Stimulated activated memory B cell treated with anti-CD40 and anti-IgM and Interleukin-4, amounts not matched to agents 10 μg/mL and 1 μg/mL and 100 μg/mL, for 72 hours (primary cell): Measurements from ENCODE around the gene UNC5C.

Experiments used
- ATAC-seq: fragments of 150-1000 bp; cut with Tn5 transposase; 2 replicates; pipeline ENCODE4 v1.10.0; 2021
- H3K27ac Mint-ChIP-seq: one replicate; pipeline ENCODE4 v1.8.0; 2022; ENCODE audit warnings: mild to moderate bottlenecking, mixed read lengths
- H3K27me3 Mint-ChIP-seq: one replicate; pipeline ENCODE4 v1.8.0; 2022; ENCODE audit warnings: mixed read lengths
- H3K36me3 Mint-ChIP-seq: one replicate; pipeline ENCODE4 v1.8.0; 2022; ENCODE audit warnings: mixed read lengths
- H3K4me1 Mint-ChIP-seq: one replicate; pipeline ENCODE4 v1.8.0; 2022; ENCODE audit warnings: mixed read lengths
- H3K4me3 Mint-ChIP-seq: one replicate; pipeline ENCODE4 v1.8.0; 2022; ENCODE audit warnings: mild to moderate bottlenecking, moderate library complexity, mixed read lengths
- H3K9me3 Mint-ChIP-seq: one replicate; pipeline ENCODE4 v1.8.0; 2022; ENCODE audit warnings: mixed read lengths

Gene UNC5C

GRCh38 chr4:95288552-95288951 lies 260.2 kb downstream of the UNC5C start:
- Mint-ChIP-seq H3K27me3 (no peaks in the 10 kb centered on the region), H3K27ac (no peak overlapping the region), H3K36me3 (no peaks in the 10 kb centered on the region), H3K9me3 (no peaks in the 10 kb centered on the region), H3K4me1 (no peaks in the 10 kb centered on the region), H3K4me3 (no peak overlapping the region)
- ATAC-seq = no peak

- H3K4me1 Mint-ChIP-seq = no peaks in the 10 kb centered on the region
- peaks cover 3% of the 10 kb centered on the region for H3K9me3 Mint-ChIP-seq
- H3K36me3 Mint-ChIP-seq = no peaks in the 10 kb centered on the region
- H3K27ac Mint-ChIP-seq = no peak overlapping the region
- no peak for ATAC-seq
- H3K27me3 Mint-ChIP-seq = no peaks in the 10 kb centered on the region
- no peak overlapping the region for H3K4me3 Mint-ChIP-seq
These were observed 263.0 kb downstream of the UNC5C start for GRCh38 chr4:95285797-95286196.

- H3K4me3 Mint-ChIP-seq = no peak overlapping the region
- peaks cover 3% of the 10 kb centered on the region for H3K9me3 Mint-ChIP-seq
- H3K36me3 Mint-ChIP-seq = no peaks in the 10 kb centered on the region
- no peaks in the 10 kb centered on the region for H3K27me3 Mint-ChIP-seq
- no peaks in the 10 kb centered on the region for H3K4me1 Mint-ChIP-seq
- H3K27ac Mint-ChIP-seq = no peak overlapping the region
- no peak for ATAC-seq
These were observed 264.1 kb downstream of the UNC5C start for GRCh38 chr4:95284655-95285054.

- no peaks in the 10 kb centered on the region for H3K4me1 Mint-ChIP-seq
- H3K9me3 Mint-ChIP-seq = peaks cover 3% of the 10 kb centered on the region
- H3K36me3 Mint-ChIP-seq = no peaks in the 10 kb centered on the region
- no peaks in the 10 kb centered on the region for H3K27me3 Mint-ChIP-seq
- no peak overlapping the region for H3K27ac Mint-ChIP-seq
- no peak for ATAC-seq
- no peak overlapping the region for H3K4me3 Mint-ChIP-seq
These were observed 265.5 kb downstream of the UNC5C start for GRCh38 chr4:95283320-95283719.

- no peak overlapping the region for H3K27ac Mint-ChIP-seq
- no peaks in the 10 kb centered on the region for H3K36me3 Mint-ChIP-seq
- H3K27me3 Mint-ChIP-seq = no peaks in the 10 kb centered on the region
- no peak overlapping the region for H3K4me3 Mint-ChIP-seq
- H3K4me1 Mint-ChIP-seq = no peaks in the 10 kb centered on the region
- no peak for ATAC-seq
- H3K9me3 Mint-ChIP-seq = no peaks in the 10 kb centered on the region
These were observed 276.0 kb downstream of the UNC5C start for GRCh38 chr4:95272797-95273196.

- H3K27me3 Mint-ChIP-seq = no peaks in the 10 kb centered on the region
- no peak for ATAC-seq
- no peak overlapping the region for H3K27ac Mint-ChIP-seq
- no peaks in the 10 kb centered on the region for H3K36me3 Mint-ChIP-seq
- H3K4me3 Mint-ChIP-seq = no peak overlapping the region
- no peaks in the 10 kb centered on the region for H3K4me1 Mint-ChIP-seq
- H3K9me3 Mint-ChIP-seq = no peaks in the 10 kb centered on the region
These were observed 276.7 kb downstream of the UNC5C start for GRCh38 chr4:95272036-95272435.

- H3K4me3 Mint-ChIP-seq = no peak overlapping the region
These were observed 279.8 kb downstream of the UNC5C start for GRCh38 chr4:95268819-95269565.

DNA sequence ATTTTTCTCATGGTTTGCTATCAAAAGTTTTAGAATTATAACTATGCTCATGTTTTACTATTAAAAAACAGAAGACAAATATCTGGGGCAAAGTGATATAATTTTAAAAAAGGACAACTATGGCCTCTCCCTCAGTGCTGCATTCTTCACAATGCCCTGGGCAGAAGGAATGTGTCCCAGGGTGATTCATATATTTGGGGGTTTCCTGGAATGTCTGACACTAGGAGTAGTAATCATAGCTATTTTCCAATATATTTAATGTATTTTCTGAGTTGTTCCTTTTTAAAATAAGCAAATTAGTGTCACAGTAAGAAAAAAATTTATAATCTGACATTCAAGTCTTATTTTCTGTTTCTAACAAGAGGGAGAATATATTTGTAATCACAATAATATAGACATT lies 281.7 kb downstream of the UNC5C start:
- Mint-ChIP-seq H3K27me3 (no peaks in the 10 kb centered on the region), H3K27ac (no peak overlapping the region), H3K36me3 (no peaks in the 10 kb centered on the region), H3K4me3 (no peak overlapping the region), H3K9me3 (no peaks in the 10 kb centered on the region), H3K4me1 (no peaks in the 10 kb centered on the region)
- ATAC-seq = no peak

More at GRCh38 chr4:95268819-95269565, 279.8 kb downstream of the UNC5C start:
- no peak overlapping the region for H3K27ac Mint-ChIP-seq
- H3K27me3 Mint-ChIP-seq = no peaks in the 10 kb centered on the region
- H3K9me3 Mint-ChIP-seq = no peaks in the 10 kb centered on the region
- no peaks in the 10 kb centered on the region for H3K36me3 Mint-ChIP-seq
- no peak for ATAC-seq
- H3K4me1 Mint-ChIP-seq = no peaks in the 10 kb centered on the region

DNA sequence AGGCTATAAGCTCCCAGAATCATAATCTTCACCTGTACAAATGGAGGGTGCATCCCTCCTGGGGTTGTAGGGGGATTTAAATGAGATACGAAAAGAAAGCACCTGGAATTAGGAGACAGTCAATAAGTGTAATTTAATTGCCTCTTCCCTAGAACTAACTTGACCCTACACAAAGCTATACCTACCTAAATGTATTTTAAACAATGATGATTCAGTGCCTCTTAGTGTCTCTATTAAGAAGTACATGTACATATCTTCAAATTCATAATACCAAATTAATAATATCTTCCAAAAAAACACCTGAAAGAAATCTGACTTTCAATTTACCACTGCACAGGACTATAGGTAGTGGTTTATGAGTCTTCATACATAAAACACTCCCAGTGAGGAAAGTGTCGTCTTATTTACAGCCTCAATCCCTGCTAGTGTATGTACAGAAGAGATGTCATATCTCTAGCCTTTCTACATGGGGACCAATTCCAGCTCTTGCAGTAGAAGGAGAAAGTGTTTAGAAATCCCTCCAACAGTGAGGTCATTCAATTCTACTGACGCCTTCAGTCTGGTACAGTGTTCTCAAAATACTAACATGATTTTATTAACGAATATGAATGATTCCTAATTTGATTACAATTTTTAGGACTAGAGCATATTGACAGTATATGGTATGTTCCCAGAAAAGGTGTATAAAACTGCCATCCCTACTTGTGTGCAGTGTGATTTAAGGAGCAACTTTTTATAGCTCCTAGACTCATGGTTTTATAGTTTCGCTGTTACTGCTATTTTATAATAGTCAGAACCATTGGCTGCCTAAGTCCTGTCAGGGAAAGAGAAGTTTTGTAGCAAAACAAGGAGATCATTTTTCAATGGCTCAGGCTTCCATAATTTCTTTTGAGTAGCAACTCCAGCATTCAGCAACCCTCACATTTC lies 282.7 kb downstream of the UNC5C start:
- Mint-ChIP-seq H3K4me1 (no peaks in the 10 kb centered on the region), H3K9me3 (no peaks in the 10 kb centered on the region), H3K27me3 (no peaks in the 10 kb centered on the region), H3K27ac (no peak overlapping the region), H3K4me3 (no peak overlapping the region), H3K36me3 (no peaks in the 10 kb centered on the region)
- no peak for ATAC-seq

DNA sequence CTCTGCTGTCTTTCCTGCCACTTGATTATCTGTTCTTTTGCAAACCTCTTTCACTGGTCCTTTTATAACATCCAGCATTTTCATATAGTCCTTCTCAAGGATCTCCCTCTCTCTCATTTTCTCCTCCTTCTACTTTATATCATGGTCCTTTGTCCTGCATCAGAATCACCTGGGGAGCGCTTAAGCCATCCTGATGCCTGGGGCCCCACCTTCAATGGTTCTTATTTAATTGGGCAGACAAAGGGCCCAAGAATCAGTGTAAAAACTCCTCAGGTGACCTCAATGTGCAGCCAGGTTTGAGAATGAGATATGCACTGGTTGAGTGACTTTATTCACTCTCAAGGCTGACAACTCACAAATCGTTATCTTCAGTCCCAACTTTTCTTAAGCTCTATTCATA lies 283.9 kb downstream of the UNC5C start:
- Mint-ChIP-seq H3K27me3 (no peaks in the 10 kb centered on the region), H3K9me3 (no peaks in the 10 kb centered on the region), H3K36me3 (no peaks in the 10 kb centered on the region), H3K4me1 (no peaks in the 10 kb centered on the region), H3K4me3 (no peak overlapping the region), H3K27ac (no peak overlapping the region)
- ATAC-seq = no peak

DNA sequence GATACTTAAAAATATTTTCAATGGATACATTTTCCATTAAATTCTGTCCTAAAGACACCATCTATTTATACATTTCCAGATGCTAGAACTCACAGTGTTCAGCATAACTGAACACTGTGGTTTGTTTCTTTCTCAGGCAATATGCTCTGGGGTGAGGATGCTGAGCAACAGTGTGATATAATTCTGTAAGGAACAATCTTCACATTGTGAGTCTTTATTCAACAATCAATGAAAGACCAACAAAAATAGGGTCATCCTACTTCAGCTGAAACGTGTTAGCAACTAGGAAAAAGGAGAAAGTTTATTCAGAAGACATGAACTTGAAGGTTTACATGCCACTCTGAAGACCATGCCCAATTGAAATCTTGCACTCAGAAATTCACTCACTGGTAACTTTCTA lies 284.8 kb downstream of the UNC5C start:
- H3K4me1 Mint-ChIP-seq = no peaks in the 10 kb centered on the region
- no peak overlapping the region for H3K27ac Mint-ChIP-seq
- no peaks in the 10 kb centered on the region for H3K9me3 Mint-ChIP-seq
- no peak overlapping the region for H3K4me3 Mint-ChIP-seq
- H3K27me3 Mint-ChIP-seq = no peaks in the 10 kb centered on the region
- H3K36me3 Mint-ChIP-seq = no peaks in the 10 kb centered on the region
- no peak for ATAC-seq

GRCh38 chr4:95263391-95263790 lies 285.4 kb downstream of the UNC5C start:
- Mint-ChIP-seq H3K4me1 (no peaks in the 10 kb centered on the region), H3K36me3 (no peaks in the 10 kb centered on the region), H3K27me3 (no peaks in the 10 kb centered on the region), H3K4me3 (no peak overlapping the region), H3K27ac (no peak overlapping the region), H3K9me3 (no peaks in the 10 kb centered on the region)
- ATAC-seq = no peak

- H3K27me3 Mint-ChIP-seq = no peaks in the 10 kb centered on the region
- H3K9me3 Mint-ChIP-seq = no peaks in the 10 kb centered on the region
- H3K4me3 Mint-ChIP-seq = no peak overlapping the region
- H3K36me3 Mint-ChIP-seq = no peaks in the 10 kb centered on the region
- no peak for ATAC-seq
- no peaks in the 10 kb centered on the region for H3K4me1 Mint-ChIP-seq
- no peak overlapping the region for H3K27ac Mint-ChIP-seq
These were observed 292.5 kb downstream of the UNC5C start for GRCh38 chr4:95256108-95256835.

GRCh38 chr4:95255396-95256107 lies 293.2 kb downstream of the UNC5C start:
- no peak overlapping the region for H3K27ac Mint-ChIP-seq
- ATAC-seq = no peak
- no peaks in the 10 kb centered on the region for H3K27me3 Mint-ChIP-seq
- no peaks in the 10 kb centered on the region for H3K9me3 Mint-ChIP-seq
- no peaks in the 10 kb centered on the region for H3K4me1 Mint-ChIP-seq
- H3K4me3 Mint-ChIP-seq = no peak overlapping the region
- H3K36me3 Mint-ChIP-seq = no peaks in the 10 kb centered on the region

DNA sequence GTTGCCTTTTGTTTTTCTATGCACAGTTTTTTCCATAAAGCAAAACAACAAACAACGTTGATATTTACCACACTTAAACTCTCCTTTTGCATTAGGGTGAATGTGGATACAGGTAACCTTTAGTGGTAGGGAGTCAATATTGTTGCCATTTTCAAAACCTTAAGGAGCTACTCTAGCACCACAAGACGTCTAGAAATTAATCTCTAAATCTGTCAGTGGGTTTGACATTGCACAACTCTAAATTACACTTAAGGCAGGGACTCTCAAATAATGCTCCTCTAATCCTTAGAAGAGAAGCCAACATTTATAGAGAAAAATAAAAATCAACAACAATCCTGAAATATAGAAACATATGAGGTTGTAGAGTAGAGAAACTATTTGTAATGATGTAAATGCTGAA lies 297.2 kb downstream of the UNC5C start:
- no peaks in the 10 kb centered on the region for H3K4me1 Mint-ChIP-seq
- H3K27me3 Mint-ChIP-seq = no peaks in the 10 kb centered on the region
- H3K36me3 Mint-ChIP-seq = no peaks in the 10 kb centered on the region
- no peak overlapping the region for H3K27ac Mint-ChIP-seq
- no peak overlapping the region for H3K4me3 Mint-ChIP-seq
- H3K9me3 Mint-ChIP-seq = no peaks in the 10 kb centered on the region
- ATAC-seq = no peak
